Glomerular visceral epithelial cell (primary cell): ENCODE measurements around the gene NXPH3.

Experiments
- DNase-seq: peaks from one replicate; pipeline ENCODE4 v3.0.0-alpha.2; 2016; ENCODE audit errors: extremely low spot score

The NXPH3 gene

DNA sequence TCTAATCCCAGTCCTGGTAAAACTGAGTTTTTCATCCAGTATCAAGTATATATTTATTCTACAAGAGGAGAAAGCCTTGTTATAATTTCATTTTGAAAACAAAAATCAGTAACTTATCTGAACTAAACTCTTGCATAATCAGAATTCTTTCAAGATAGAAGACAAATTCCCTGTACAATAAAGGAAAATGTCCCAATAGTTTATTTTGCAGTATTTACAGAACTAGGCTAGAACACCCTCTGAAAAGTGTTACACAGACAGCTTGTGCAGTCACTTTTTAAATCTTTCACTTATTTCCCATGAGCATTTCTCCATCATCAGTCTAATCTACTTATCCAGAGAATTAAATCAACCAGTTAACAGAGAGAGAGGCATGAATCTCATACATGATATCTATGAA is 53.8 kb downstream of the NXPH3 start:
- no peak for DNase-seq

DNA sequence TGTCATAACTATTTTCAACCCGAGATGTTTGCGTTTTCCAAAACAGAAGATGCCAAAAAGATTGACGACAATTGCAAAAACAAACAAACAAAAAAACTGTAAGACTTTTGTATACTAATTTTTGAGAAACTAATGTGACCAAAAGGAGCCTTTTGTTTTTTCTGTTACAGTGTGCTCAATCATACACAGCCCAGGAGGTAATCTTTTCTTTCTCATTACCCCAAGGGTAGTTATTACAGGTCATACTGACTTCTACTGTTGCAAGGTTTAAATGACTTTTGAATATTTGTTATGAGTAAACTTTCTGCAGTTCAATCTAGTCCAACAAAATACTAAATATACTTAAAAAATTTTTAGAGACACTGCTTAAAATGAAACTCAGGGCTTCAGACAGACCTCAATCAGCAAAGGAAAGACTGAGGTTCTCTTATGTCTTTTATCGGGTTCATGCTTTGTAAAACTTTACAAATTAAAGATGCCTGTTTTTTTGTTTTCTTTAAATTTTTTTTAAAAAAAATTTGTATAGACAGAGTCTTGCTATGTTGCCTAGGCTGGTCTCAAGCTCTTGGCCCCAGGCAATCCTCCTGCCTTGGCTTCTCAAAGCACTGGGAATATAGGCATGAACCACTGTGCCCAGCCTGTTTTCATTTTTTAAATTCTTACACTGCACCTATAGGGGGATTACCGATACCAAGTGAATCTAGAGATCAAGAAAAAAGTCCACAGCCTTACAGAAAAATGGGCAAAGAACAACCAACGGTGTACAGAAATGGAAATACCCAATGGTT is 54.6 kb downstream of the NXPH3 start:
- no peak for DNase-seq

- DNase-seq, result no peak
These were observed 55.8 kb downstream of the NXPH3 start for GRCh38 chr17:49631496-49631895.
